ENCODE measurements around the gene WARS2.

WARS2 gene

GRCh38 chr1:118999348-119000071, 140.9 kb downstream of the WARS2 start:
- DNase-seq (ENCODE audit: low read depth, low spot score) = no peak

GRCh38 chr1:118998171-118998570, 142.3 kb downstream of the WARS2 start:
- DNase-seq (ENCODE audit: low read depth, low spot score) = no peak

GRCh38 chr1:118997225-118997624, 143.2 kb downstream of the WARS2 start:
- DNase-seq (ENCODE audit: low read depth, low spot score) = no peak

GRCh38 chr1:118995312-118996016, 145.0 kb downstream of the WARS2 start:
- DNase-seq (ENCODE audit: low read depth, low spot score) = no peak

GRCh38 chr1:118993700-118994026, 146.8 kb downstream of the WARS2 start:
- no peak for DNase-seq (ENCODE audit: low read depth, low spot score)

GRCh38 chr1:118992868-118993699, 147.4 kb downstream of the WARS2 start:
- DNase-seq (ENCODE audit: low read depth, low spot score) = no peak

GRCh38 chr1:118992237-118992825, 148.1 kb downstream of the WARS2 start:
- DNase-seq (ENCODE audit: low read depth, low spot score) = no peak

- no peak for DNase-seq (ENCODE audit: low read depth, low spot score)
These were observed 149.0 kb downstream of the WARS2 start for GRCh38 chr1:118991448-118991847.

- DNase-seq (ENCODE audit: low read depth, low spot score) = no peak
These were observed 149.8 kb downstream of the WARS2 start for GRCh38 chr1:118990513-118991152.

GRCh38 chr1:118989878-118990378, 150.5 kb downstream of the WARS2 start:
- DNase-seq (ENCODE audit: low read depth, low spot score) = no peak

GRCh38 chr1:118989006-118989815, 151.2 kb downstream of the WARS2 start:
- DNase-seq (ENCODE audit: low read depth, low spot score) = no peak

GRCh38 chr1:118988186-118989005, 152.1 kb downstream of the WARS2 start, which contains the start of gene TBX15:
TSS of gene TBX15 (minus strand) at chr1:118988343. CDS start at chr1:118987795, 548 bp downstream.
- no peak for DNase-seq (ENCODE audit: low read depth, low spot score)

GRCh38 chr1:118987468-118988185, 152.8 kb downstream of the WARS2 start:
- DNase-seq (ENCODE audit: low read depth, low spot score) = no peak

- DNase-seq (ENCODE audit: low read depth, low spot score) = no peak
These were observed 153.6 kb downstream of the WARS2 start for GRCh38 chr1:118986555-118987467.

- no peak for DNase-seq (ENCODE audit: low read depth, low spot score)
These were observed 154.6 kb downstream of the WARS2 start for GRCh38 chr1:118985640-118986554.

- no peak for DNase-seq (ENCODE audit: low read depth, low spot score)
These were observed 155.5 kb downstream of the WARS2 start for GRCh38 chr1:118984722-118985639.

All from activated CD4-positive, CD25-positive, alpha-beta regulatory T cell treated with anti-CD3 and anti-CD28 coated beads, Interleukin-2, amount 50 U/mL, for 16 hours (primary cell).